Measurements from ENCODE around the gene NELFE.

NELFE gene

DNA sequence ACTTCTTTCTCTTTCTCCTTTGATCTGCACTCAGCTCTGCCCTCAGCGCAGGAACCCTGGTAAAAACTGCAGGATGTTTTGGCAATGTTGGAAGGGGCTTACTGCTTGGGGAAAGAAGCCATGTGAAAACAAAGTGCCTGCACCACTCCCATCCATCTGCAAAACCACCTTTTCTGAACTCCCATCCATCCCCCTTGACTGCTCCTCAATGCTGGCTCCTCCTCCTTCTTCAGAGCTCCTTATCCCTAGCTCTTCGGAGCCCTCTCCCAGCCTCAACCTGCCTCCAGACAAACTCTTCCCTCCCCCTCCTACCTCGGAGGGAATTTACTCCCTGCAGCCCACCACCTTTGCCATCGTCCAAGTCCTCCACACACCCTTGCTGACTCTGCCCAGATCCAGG, 52.6 kb downstream of the NELFE start:
- H3K27ac ChIP-seq (ENCODE audit: low read length) = no peak overlapping the region
- H3K9me3 ChIP-seq (ENCODE audit: control insufficient read depth, insufficient read depth, low read length) = no peaks in the 10 kb centered on the region
- no peak for DNase-seq (ENCODE audit: low read depth, low spot score)
- no peak overlapping the region for H3K4me3 ChIP-seq (ENCODE audit: low read length)
- no peaks in the 10 kb centered on the region for H3K36me3 ChIP-seq (ENCODE audit: control insufficient read depth, insufficient read depth, low read length)
- H3K4me1 ChIP-seq (ENCODE audit: control insufficient read depth, insufficient read depth, low read length) = peaks cover 1% of the 10 kb centered on the region
- no CpG with 5 or more reads among the region's 4 CpGs for WGBS (ENCODE audit: insufficient coverage, insufficient read length)
- no peaks in the 10 kb centered on the region for H3K27me3 ChIP-seq (ENCODE audit: control insufficient read depth, insufficient read depth, low read length)

DNA sequence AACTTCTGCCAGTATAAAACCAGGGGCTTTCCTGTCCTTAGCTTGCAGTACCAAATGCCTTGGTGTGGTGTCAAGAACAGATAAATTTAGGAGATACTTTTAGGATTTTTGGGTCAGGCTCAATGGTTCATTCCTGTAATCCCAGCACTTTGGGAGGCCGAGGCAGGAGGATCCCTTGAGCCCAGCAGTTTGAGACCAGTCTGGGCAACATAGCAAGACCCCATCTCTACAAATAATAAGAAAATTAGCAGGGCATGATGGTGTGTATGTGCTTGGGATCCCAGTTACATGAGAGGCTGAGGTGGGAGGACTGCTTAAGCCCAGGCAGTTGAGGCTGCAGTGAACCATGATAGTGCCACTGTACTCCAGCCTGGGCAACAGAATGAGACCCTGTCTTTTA, 53.7 kb downstream of the NELFE start:
- WGBS (ENCODE audit: insufficient coverage, insufficient read length) = no CpG with 5 or more reads among the region's 1 CpG
- Histone ChIP-seq H3K36me3 (ENCODE audit: control insufficient read depth, insufficient read depth, low read length) (no peaks in the 10 kb centered on the region; the same call in none of the 2 replicates), H3K4me1 (ENCODE audit: control insufficient read depth, insufficient read depth, low read length) (peaks cover 5% of the 10 kb centered on the region)

DNA sequence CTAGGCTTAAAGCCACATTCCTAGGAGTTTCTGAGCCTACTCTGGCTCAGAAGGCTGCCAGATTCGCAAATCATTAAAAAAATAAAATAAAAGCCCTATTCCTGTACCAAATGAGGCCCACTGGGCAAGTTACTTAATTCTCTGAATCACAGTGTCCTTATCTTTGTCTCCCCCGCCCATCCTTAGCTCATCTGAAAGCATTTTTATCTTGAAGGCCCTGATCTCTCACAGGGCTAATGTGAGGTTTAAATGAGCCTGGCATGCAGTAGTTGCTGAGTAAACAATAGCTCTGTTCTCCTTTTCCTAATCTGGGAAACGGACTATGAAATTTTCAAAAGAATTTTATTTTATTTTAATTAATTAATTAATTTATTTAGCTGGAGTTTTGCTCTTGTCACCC, 54.8 kb downstream of the NELFE start:
- Histone ChIP-seq H3K4me1 (ENCODE audit: control insufficient read depth, insufficient read depth, low read length) (peaks cover 7% of the 10 kb centered on the region), H3K27me3 (ENCODE audit: control insufficient read depth, insufficient read depth, low read length) (no peaks in the 10 kb centered on the region), H3K36me3 (ENCODE audit: control insufficient read depth, insufficient read depth, low read length) (peaks cover 4% of the 10 kb centered on the region), H3K27ac (ENCODE audit: low read length) (no peak overlapping the region), H3K4me3 (ENCODE audit: low read length) (no peak overlapping the region), H3K9me3 (ENCODE audit: control insufficient read depth, insufficient read depth, low read length) (no peaks in the 10 kb centered on the region)
- DNase-seq (ENCODE audit: low read depth, low spot score) = no peak
- WGBS (ENCODE audit: insufficient coverage, insufficient read length) = no CpG with 5 or more reads among the region's 3 CpGs

More for the DNA sequence above, 53.7 kb downstream of the NELFE start:
- H3K4me3 ChIP-seq (ENCODE audit: low read length) = no peak overlapping the region
- no peak for DNase-seq (ENCODE audit: low read depth, low spot score)
- H3K27ac ChIP-seq (ENCODE audit: low read length) = no peak overlapping the region
- no peaks in the 10 kb centered on the region for H3K27me3 ChIP-seq (ENCODE audit: control insufficient read depth, insufficient read depth, low read length)
- no peaks in the 10 kb centered on the region for H3K9me3 ChIP-seq (ENCODE audit: control insufficient read depth, insufficient read depth, low read length)
